Activated T-cell treated with anti-CD3 and anti-CD28 coated beads, Interleukin-2, amount 50 U/mL, for 4 hours (primary cell): Measurements from ENCODE around the gene ZNF674. TPM values are rescaled to one million over a fixed set of nuclear protein-coding genes. Genes with fewer than 3 reads are reported as not detected.
"Not testable (repeated sequence)": the region's sequence is repeated elsewhere in the genome, so short reads cannot be mapped to it uniquely, and the experiment has no call there.

Experiments
- ATAC-seq, 2 donors: fragments of 200-7000 bp; cut with Tn5 transposase; one replicate each; pipeline ENCODE4 v1.10.0; 2021
- DNase-seq: peaks from one replicate; pipeline ENCODE4 v3.0.0-alpha.2; 2020
- H3K27me3 Mint-ChIP-seq: one replicate; pipeline ENCODE4 v1.8.0; 2021; ENCODE audit warnings: low read depth, mixed read lengths
- H3K36me3 Mint-ChIP-seq: one replicate; pipeline ENCODE4 v1.8.0; 2022; ENCODE audit warnings: mixed read lengths; ENCODE audit not compliant: insufficient read depth
- H3K4me1 Mint-ChIP-seq: one replicate; pipeline ENCODE4 v1.8.0; 2021; ENCODE audit warnings: low read depth, mixed read lengths
- H3K4me3 Mint-ChIP-seq: one replicate; pipeline ENCODE4 v1.8.0; 2021; ENCODE audit warnings: mild to moderate bottlenecking, moderate library complexity, mixed read lengths
- H3K9me3 Mint-ChIP-seq: one replicate; pipeline ENCODE4 v1.8.0; 2021; ENCODE audit warnings: mixed read lengths
- total RNA-seq, 3 donors: library from RNA; stranded (reverse); gene quantifications; one replicate each; pipeline ENCODE4 v1.2.1, GENCODE V29; 2021

ZNF674 gene
- total RNA-seq, 3 donors from 2014 or later = 0.34 to 0.57 (median 0.53) TPM

GRCh38 chrX:46549914-46550313, 4.7 kb upstream of the ZNF674 start:
- DNase-seq (no peak), ATAC-seq (no peak)
- no peaks in the 10 kb centered on the region for H3K27me3 Mint-ChIP-seq
- H3K4me3 Mint-ChIP-seq = no peak overlapping the region
- peaks cover 6% of the 10 kb centered on the region for H3K36me3 Mint-ChIP-seq
- H3K9me3 Mint-ChIP-seq = no peaks in the 10 kb centered on the region
- H3K4me1 Mint-ChIP-seq = peaks cover 11% of the 10 kb centered on the region

- no peaks in the 10 kb centered on the region for H3K9me3 Mint-ChIP-seq
- H3K4me3 Mint-ChIP-seq = no peak overlapping the region
- ATAC-seq = no peak
- peaks cover 27% of the 10 kb centered on the region for H3K4me1 Mint-ChIP-seq
- no peaks in the 10 kb centered on the region for H3K27me3 Mint-ChIP-seq
- peaks cover 6% of the 10 kb centered on the region for H3K36me3 Mint-ChIP-seq
- DNase-seq = no peak
These were observed 2.6 kb upstream of the ZNF674 start for GRCh38 chrX:46547857-46548256.

GRCh38 chrX:46544527-46544926, 694 bp downstream of the ZNF674 start:
- ATAC-seq = peak in 1 of 2 donors; percentile 16
- H3K9me3 Mint-ChIP-seq, H3K27me3 Mint-ChIP-seq, DNase-seq, H3K36me3 Mint-ChIP-seq: not testable (repeated sequence)
- Mint-ChIP-seq H3K4me3 (peak overlapping the region; percentile 95), H3K4me1 (peaks cover 27% of the 10 kb centered on the region)

- no peak overlapping the region for H3K4me3 Mint-ChIP-seq
These were observed 1.8 kb downstream of the ZNF674 start for GRCh38 chrX:46543441-46543840.

GRCh38 chrX:46531442-46531841, 13.8 kb downstream of the ZNF674 start:
- no peaks in the 10 kb centered on the region for H3K4me1 Mint-ChIP-seq
- no peak for ATAC-seq
- H3K9me3 Mint-ChIP-seq = no peaks in the 10 kb centered on the region
- peaks cover 1% of the 10 kb centered on the region for H3K36me3 Mint-ChIP-seq
- H3K27me3 Mint-ChIP-seq = no peaks in the 10 kb centered on the region
- DNase-seq = no peak
- H3K4me3 Mint-ChIP-seq = no peak overlapping the region

More at GRCh38 chrX:46543441-46543840, 1.8 kb downstream of the ZNF674 start:
- H3K4me1 Mint-ChIP-seq = peaks cover 24% of the 10 kb centered on the region
- peaks cover 3% of the 10 kb centered on the region for H3K36me3 Mint-ChIP-seq
- no peaks in the 10 kb centered on the region for H3K9me3 Mint-ChIP-seq
- H3K27me3 Mint-ChIP-seq = no peaks in the 10 kb centered on the region
- ATAC-seq (no peak), DNase-seq (no peak)

GRCh38 chrX:46530404-46530908, 14.8 kb downstream of the ZNF674 start:
- H3K36me3 Mint-ChIP-seq, H3K27me3 Mint-ChIP-seq, H3K9me3 Mint-ChIP-seq, H3K4me3 Mint-ChIP-seq, DNase-seq, ATAC-seq, H3K4me1 Mint-ChIP-seq: not testable (repeated sequence)

GRCh38 chrX:46529740-46530403, 15.3 kb downstream of the ZNF674 start:
- H3K4me3 Mint-ChIP-seq, H3K36me3 Mint-ChIP-seq, H3K27me3 Mint-ChIP-seq, H3K9me3 Mint-ChIP-seq, DNase-seq, ATAC-seq, H3K4me1 Mint-ChIP-seq: not testable (repeated sequence)

- H3K9me3 Mint-ChIP-seq, H3K4me3 Mint-ChIP-seq, DNase-seq, H3K4me1 Mint-ChIP-seq, ATAC-seq, H3K36me3 Mint-ChIP-seq, H3K27me3 Mint-ChIP-seq: not testable (repeated sequence)
These were observed 16.6 kb downstream of the ZNF674 start for GRCh38 chrX:46528640-46529039.

GRCh38 chrX:46506076-46506475, 39.1 kb downstream of the ZNF674 start:
- Mint-ChIP-seq H3K4me3 (no peak overlapping the region), H3K4me1 (no peaks in the 10 kb centered on the region), H3K9me3 (peaks cover 11% of the 10 kb centered on the region), H3K36me3 (peaks cover 32% of the 10 kb centered on the region), H3K27me3 (no peaks in the 10 kb centered on the region)
- no peak for DNase-seq
- ATAC-seq = no peak

GRCh38 chrX:46502848-46503247, 42.4 kb downstream of the ZNF674 start:
- Mint-ChIP-seq H3K36me3 (peaks cover 36% of the 10 kb centered on the region), H3K9me3 (peaks cover 20% of the 10 kb centered on the region), H3K4me3 (no peak overlapping the region), H3K27me3 (no peaks in the 10 kb centered on the region), H3K4me1 (no peaks in the 10 kb centered on the region)
- ATAC-seq = no peak
- DNase-seq = no peak

- no peak overlapping the region for H3K4me3 Mint-ChIP-seq
- no peaks in the 10 kb centered on the region for H3K4me1 Mint-ChIP-seq
- H3K9me3 Mint-ChIP-seq = peaks cover 20% of the 10 kb centered on the region
- H3K27me3 Mint-ChIP-seq = no peaks in the 10 kb centered on the region
- ATAC-seq (no peak), DNase-seq (no peak)
- H3K36me3 Mint-ChIP-seq = peaks cover 30% of the 10 kb centered on the region
These were observed 45.2 kb downstream of the ZNF674 start for GRCh38 chrX:46500054-46500453.

GRCh38 chrX:46488712-46489111, 56.5 kb downstream of the ZNF674 start:
- no peak for DNase-seq
- Mint-ChIP-seq H3K9me3 (peaks cover 16% of the 10 kb centered on the region), H3K36me3 (peaks cover 30% of the 10 kb centered on the region), H3K4me1 (peaks cover 17% of the 10 kb centered on the region), H3K4me3 (no peak overlapping the region), H3K27me3 (no peaks in the 10 kb centered on the region)
- no peak for ATAC-seq

- Mint-ChIP-seq H3K9me3 (peaks cover 14% of the 10 kb centered on the region), H3K27me3 (no peaks in the 10 kb centered on the region), H3K4me1 (peaks cover 17% of the 10 kb centered on the region), H3K4me3 (no peak overlapping the region), H3K36me3 (peaks cover 49% of the 10 kb centered on the region)
- no peak for ATAC-seq
- DNase-seq = no peak
These were observed 59.3 kb downstream of the ZNF674 start for GRCh38 chrX:46485897-46486296.

GRCh38 chrX:46478634-46479033, 66.6 kb downstream of the ZNF674 start:
- not testable (repeated sequence) for H3K27me3 Mint-ChIP-seq, DNase-seq, ATAC-seq, H3K4me3 Mint-ChIP-seq, H3K4me1 Mint-ChIP-seq
- Mint-ChIP-seq H3K36me3 (peaks cover 35% of the 10 kb centered on the region), H3K9me3 (peaks cover 11% of the 10 kb centered on the region)

GRCh38 chrX:46477435-46477834, 67.8 kb downstream of the ZNF674 start:
- Mint-ChIP-seq H3K27me3 (no peaks in the 10 kb centered on the region), H3K9me3 (peaks cover 6% of the 10 kb centered on the region)
- DNase-seq = no peak

More at GRCh38 chrX:46477435-46477834, 67.8 kb downstream of the ZNF674 start:
- no peak for ATAC-seq
- Mint-ChIP-seq H3K4me1 (no peaks in the 10 kb centered on the region), H3K36me3 (peaks cover 29% of the 10 kb centered on the region), H3K4me3 (no peak overlapping the region)
